Epithelial cell of alveolus of lung (primary cell): Measurements from ENCODE around the gene ANKRD24. TPM values are rescaled to one million over a fixed set of nuclear protein-coding genes. Genes with fewer than 3 reads are reported as not detected.

ENCODE experiments used
- total RNA-seq: library from RNA; depleted of rRNA; stranded (reverse); fragments of >200 nt; gene quantifications from 2 replicates; pipeline ENCODE4 v1.2.1, GENCODE V29; 2015

ANKRD24 gene
- 1.4 TPM in 1 of 2 replicates, not detected in the other for total RNA-seq

DNA sequence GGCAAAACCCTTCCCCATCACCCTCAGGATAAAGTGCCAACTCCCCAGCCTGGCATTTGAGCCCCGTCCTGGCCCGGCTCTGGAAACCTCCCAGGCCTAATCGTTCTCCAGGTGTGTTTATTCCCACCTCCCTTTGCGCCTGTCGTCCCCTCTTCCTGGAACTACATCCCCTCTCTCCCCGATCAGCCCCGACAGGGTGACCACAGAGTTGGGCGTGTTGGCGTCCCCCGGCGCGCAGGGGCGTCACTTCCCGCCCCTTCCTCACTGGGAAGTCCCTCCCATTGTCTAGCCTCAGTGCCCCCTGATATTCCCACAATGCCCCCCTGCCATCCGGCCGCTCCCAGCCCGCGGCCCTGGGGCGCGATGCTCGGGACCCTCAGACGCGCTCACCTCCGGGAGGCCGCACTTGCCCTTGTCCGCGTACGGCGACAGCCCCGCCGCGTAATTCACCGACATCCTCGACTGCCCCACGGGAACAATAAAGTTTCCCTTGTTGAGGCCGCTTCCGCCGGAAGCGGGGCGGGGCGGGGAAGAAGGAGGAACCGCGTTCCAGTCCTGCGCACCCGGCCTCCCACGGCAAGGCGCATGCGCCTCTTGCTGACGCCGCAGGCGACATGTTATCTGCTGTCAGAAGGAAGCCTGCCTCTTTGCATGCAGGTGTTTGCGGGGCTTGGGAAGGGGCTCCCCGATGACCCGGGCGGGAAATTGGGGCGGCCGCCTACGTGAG is at the start of gene ANKRD24, which contains the start of gene SIRT6:
Gene ANKRD24 (plus strand): TSS at position 606 of the 727 bp plus-strand sequence. CDS start 3,737 bp downstream, outside the sequence.
Gene SIRT6 (minus strand): TSS at position 480 of the 727 bp plus-strand sequence. CDS start 24 bp downstream, at position 456.

DNA sequence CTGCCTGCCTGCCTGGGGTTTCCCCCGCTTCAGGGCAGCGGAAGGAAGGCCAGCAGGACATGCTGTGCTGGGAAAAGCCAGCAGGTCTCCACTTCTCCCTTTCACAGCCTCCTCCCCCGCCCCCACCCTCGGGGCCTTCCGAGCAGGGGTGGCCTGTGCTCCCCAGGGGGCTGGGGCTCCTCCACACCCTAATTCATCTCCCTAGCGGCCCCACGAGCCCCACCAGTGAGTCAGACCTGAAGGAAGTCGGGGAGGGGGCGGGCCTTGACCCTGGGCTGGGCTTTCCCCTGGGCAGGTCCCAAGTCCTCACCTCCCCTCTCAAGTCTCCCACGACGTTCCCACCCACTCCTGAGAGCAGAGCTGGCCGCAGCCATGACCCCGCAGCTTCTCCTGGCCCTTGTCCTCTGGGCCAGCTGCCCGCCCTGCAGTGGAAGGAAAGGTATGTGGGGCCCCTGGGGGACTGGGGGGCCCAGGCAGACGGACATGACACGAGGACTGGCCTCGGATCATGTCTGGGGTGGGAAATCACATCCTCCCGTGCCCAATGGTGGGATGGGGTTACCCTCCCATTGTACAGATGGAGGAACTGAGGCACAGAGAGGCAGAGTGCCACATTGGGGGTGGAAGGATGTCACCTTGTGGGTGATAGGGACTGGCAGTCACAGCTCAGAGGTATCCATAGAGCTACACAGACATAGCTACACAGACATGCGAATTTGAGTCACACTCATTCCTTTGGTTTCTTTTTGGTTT is 46.9 kb downstream of the ANKRD24 start, which contains the start of gene EBI3:
Gene EBI3 (plus strand): TSS at position 345 of the 753 bp plus-strand sequence. CDS start 28 bp downstream, at position 373.

DNA sequence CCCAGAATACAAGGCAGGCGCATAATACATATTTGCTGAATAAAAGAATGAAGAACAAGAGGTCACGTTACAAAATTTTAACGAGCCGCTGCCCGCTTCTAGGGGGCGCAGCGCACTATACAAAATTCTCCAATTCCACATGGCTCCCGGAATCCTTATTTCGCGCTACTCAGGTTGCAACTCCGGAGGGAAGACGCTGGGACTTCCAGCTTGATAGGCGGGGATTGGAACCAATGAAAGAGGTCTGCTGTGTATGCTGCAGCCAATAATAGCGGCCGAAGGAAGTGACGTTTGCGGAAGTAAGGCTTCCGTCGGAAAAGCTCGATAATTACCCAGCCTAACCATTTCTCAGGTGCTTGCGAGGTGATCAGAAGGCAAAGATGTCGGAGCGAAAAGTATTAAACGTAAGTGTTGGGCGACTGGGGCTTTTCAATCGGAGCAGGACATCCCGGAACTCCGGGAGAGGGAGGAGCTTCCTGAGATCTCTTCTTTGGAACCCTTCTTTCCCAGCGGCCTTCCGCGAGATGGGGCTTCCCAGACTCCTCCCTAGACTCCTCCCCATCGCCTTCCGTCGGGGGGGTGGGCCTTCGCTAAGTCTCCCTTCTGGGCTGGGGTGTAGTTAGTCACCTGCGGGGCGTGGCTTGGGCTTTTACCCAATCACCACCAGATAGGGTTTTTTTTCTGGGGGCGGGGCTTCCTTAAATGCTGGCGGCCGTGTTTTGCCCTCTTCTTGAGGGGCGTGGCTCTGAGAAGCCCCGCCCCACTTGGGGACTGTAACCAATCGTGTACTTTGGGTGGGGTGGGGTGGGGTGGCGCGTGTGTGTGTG is 64.5 kb downstream of the ANKRD24 start, which contains the start of gene YJU2:
Gene YJU2 (plus strand): TSS at position 314 of the 827 bp plus-strand sequence. CDS start 67 bp downstream, at position 381.

Other genes starting within 250 kb of the ANKRD24 start
- not detected in 2 replicates for gene NMRK2, start 249.6 kb upstream of the ANKRD24 start, total RNA-seq
- 81.2 and 83.6 TPM in 2 replicates for gene DAPK3, start 211.6 kb upstream of the ANKRD24 start, total RNA-seq
- gene EEF2, start 197.2 kb upstream of the ANKRD24 start, total RNA-seq = 3,183 and 4,926 TPM in 2 replicates
- 20.0 and 23.9 TPM in 2 replicates for gene PIAS4, start 175.0 kb upstream of the ANKRD24 start, total RNA-seq
- 30.4 and 35.6 TPM in 2 replicates for gene ZBTB7A, start 115.8 kb upstream of the ANKRD24 start, total RNA-seq
- 180 and 195 TPM in 2 replicates for gene MAP2K2, start 58.6 kb upstream of the ANKRD24 start, total RNA-seq
- not detected in 2 replicates for gene CREB3L3, start 29.1 kb upstream of the ANKRD24 start, total RNA-seq
- 24.6 and 29.1 TPM in 2 replicates for gene SIRT6, start 126 bp upstream of the ANKRD24 start, total RNA-seq
- gene EBI3, start 46.8 kb downstream of the ANKRD24 start, total RNA-seq = 0.39 TPM in 1 of 2 replicates, not detected in the other
- gene YJU2, start 64.4 kb downstream of the ANKRD24 start, total RNA-seq = 21.5 and 24.9 TPM in 2 replicates
- 2.2 TPM in 1 of 2 replicates, not detected in the other for gene SHD, start 96.6 kb downstream of the ANKRD24 start, total RNA-seq
- not detected in 2 replicates for gene TMIGD2, start 119.7 kb downstream of the ANKRD24 start, total RNA-seq
- 21.2 and 30.5 TPM in 2 replicates for gene FSD1, start 121.9 kb downstream of the ANKRD24 start, total RNA-seq
- gene STAP2, start 156.1 kb downstream of the ANKRD24 start, total RNA-seq = 3.0 and 7.1 TPM in 2 replicates
- 2.7 and 4.3 TPM in 2 replicates for gene MPND, start 160.9 kb downstream of the ANKRD24 start, total RNA-seq
- gene SH3GL1, start 217.9 kb downstream of the ANKRD24 start, total RNA-seq = 89.3 and 117 TPM in 2 replicates
- 9.7 and 15.5 TPM in 2 replicates for gene CHAF1A, start 220.0 kb downstream of the ANKRD24 start, total RNA-seq